H9 (cell line): Measurements from ENCODE around the gene SP3. TPM values are rescaled to one million over a fixed set of nuclear protein-coding genes. Genes with fewer than 3 reads are reported as not detected.

Source experiments
- DNase-seq: peaks from one replicate; pipeline ENCODE4 v3.0.0-alpha.2; 2017
- H2AFZ ChIP-seq: one replicate; pipeline ENCODE4 v1.6.1; 2013; ENCODE audit warnings: mild to moderate bottlenecking, low read length, control low read depth, moderate library complexity
- H2AK5ac ChIP-seq: 2 replicates; pipeline ENCODE4 v1.6.1; 2013; ENCODE audit warnings: low read length, control low read depth, mixed read lengths; ENCODE audit not compliant: insufficient read length
- H2BK120ac ChIP-seq: one replicate; pipeline ENCODE4 v1.6.1; 2013; ENCODE audit warnings: low read depth, mild to moderate bottlenecking, low read length, control low read depth, inconsistent platforms; ENCODE audit not compliant: poor library complexity, severe bottlenecking
- H2BK12ac ChIP-seq: 2 replicates; pipeline ENCODE4 v1.6.1; 2013; ENCODE audit warnings: low read length, control low read depth, mixed read lengths, low read depth; ENCODE audit not compliant: insufficient read length
- H2BK15ac ChIP-seq: 2 replicates; pipeline ENCODE4 v1.6.1; 2013; ENCODE audit warnings: low read depth, low read length, control low read depth
- H2BK20ac ChIP-seq: one replicate; pipeline ENCODE4 v1.6.1; 2013; ENCODE audit warnings: low read depth, mild to moderate bottlenecking, low read length, control low read depth, inconsistent platforms; ENCODE audit not compliant: poor library complexity, severe bottlenecking
- H2BK5ac ChIP-seq: 2 replicates; pipeline ENCODE4 v1.6.1; 2013; ENCODE audit warnings: low read length, control low read depth, mixed read lengths; ENCODE audit not compliant: insufficient read length
- H3K14ac ChIP-seq: 2 replicates; pipeline ENCODE4 v1.6.1; 2013; ENCODE audit warnings: low read length, control low read depth; ENCODE audit not compliant: insufficient read depth
- H3K18ac ChIP-seq: 2 replicates; pipeline ENCODE4 v1.6.1; 2013; ENCODE audit warnings: low read depth, mild to moderate bottlenecking, mixed read lengths, low read length, control low read depth; ENCODE audit not compliant: insufficient read length
- H3K23ac ChIP-seq: 2 replicates; pipeline ENCODE4 v1.6.1; 2013; ENCODE audit warnings: low read length, control low read depth, mixed read lengths, low read depth; ENCODE audit not compliant: insufficient read length
- H3K23me2 ChIP-seq: 2 replicates; pipeline ENCODE4 v1.6.1; 2013; ENCODE audit warnings: low read depth, mild to moderate bottlenecking, mixed read lengths, low read length, control low read depth; ENCODE audit not compliant: insufficient read length, poor library complexity, severe bottlenecking
- H3K27ac ChIP-seq: 2 replicates; pipeline ENCODE4 v1.5.1; 2013; ENCODE audit warnings: low read length, control low read depth, mixed read lengths, low read depth; ENCODE audit not compliant: insufficient read length
- H3K27me3 ChIP-seq: 2 replicates; pipeline ENCODE4 v1.6.1; 2013; ENCODE audit warnings: low read length, control low read depth, inconsistent platforms; ENCODE audit not compliant: insufficient read depth
- H3K4ac ChIP-seq: 2 replicates; pipeline ENCODE4 v1.6.1; 2013; ENCODE audit warnings: low read depth, mild to moderate bottlenecking, control low read depth, inconsistent platforms, low read length, moderate library complexity
- H3K4me1 ChIP-seq: 2 replicates; pipeline ENCODE4 v1.6.1; 2013; ENCODE audit warnings: low read length, control low read depth, inconsistent platforms; ENCODE audit not compliant: insufficient read depth
- H3K4me2 ChIP-seq: 2 replicates; pipeline ENCODE4 v1.6.1; 2013; ENCODE audit warnings: low read length, control low read depth, mixed read lengths; ENCODE audit not compliant: insufficient read length, insufficient read depth
- H3K56ac ChIP-seq: 2 replicates; pipeline ENCODE4 v1.6.1; 2013; ENCODE audit warnings: low read depth, mild to moderate bottlenecking, mixed read lengths, low read length, control low read depth; ENCODE audit not compliant: insufficient read length
- H3K79me1 ChIP-seq: 2 replicates; pipeline ENCODE4 v1.6.1; 2013; ENCODE audit warnings: low read depth, mild to moderate bottlenecking, moderate library complexity, low read length, control low read depth, inconsistent platforms; ENCODE audit not compliant: insufficient read depth, poor library complexity, severe bottlenecking
- H3K79me2 ChIP-seq: 2 replicates; pipeline ENCODE4 v1.6.1; 2013; ENCODE audit warnings: low read length, control low read depth, inconsistent platforms; ENCODE audit not compliant: insufficient read depth
- H3K9ac ChIP-seq: 2 replicates; pipeline ENCODE4 v1.6.1; 2013; ENCODE audit warnings: low read length, control low read depth, mixed read lengths; ENCODE audit not compliant: insufficient read length; ENCODE audit errors: extremely low read depth
- H3K9me3 ChIP-seq: one replicate; pipeline ENCODE4 v1.6.1; 2013; ENCODE audit warnings: low read depth, low read length, inconsistent platforms; ENCODE audit not compliant: control insufficient read depth
- H3T11ph ChIP-seq: one replicate; pipeline ENCODE4 v1.6.1; 2013; ENCODE audit warnings: mild to moderate bottlenecking, low read length, control low read depth, inconsistent platforms
- H4K20me1 ChIP-seq: one replicate; pipeline ENCODE4 v1.6.1; 2013; ENCODE audit not compliant: control insufficient read depth, insufficient read length, insufficient read depth
- H4K5ac ChIP-seq: 2 replicates; pipeline ENCODE4 v1.6.1; 2013; ENCODE audit warnings: low read depth, mild to moderate bottlenecking, mixed read lengths, low read length, control low read depth; ENCODE audit not compliant: insufficient read length
- H4K8ac ChIP-seq: replicated peaks from 2 replicates; pipeline ENCODE4 v1.6.1; 2013; ENCODE audit warnings: low read length, control low read depth, mixed read lengths, low read depth; ENCODE audit not compliant: insufficient read length
- H4K91ac ChIP-seq: 2 replicates; pipeline ENCODE4 v1.6.1; 2013; ENCODE audit warnings: low read depth, mild to moderate bottlenecking, moderate library complexity, mixed read lengths, low read length, control low read depth; ENCODE audit not compliant: insufficient read length
- H3K27ac Mint-ChIP-seq, 3 experiments: 2 replicates in 2 of 3; 3 replicates in 1 of 3; pipeline ENCODE4 v1.8.0; 2020 to 2021; ENCODE audit warnings: mixed read lengths in 3 of 3, mild to moderate bottlenecking in 1 of 3, moderate library complexity in 1 of 3
- H3K27me3 Mint-ChIP-seq: 2 replicates; pipeline ENCODE4 v1.8.0; 2021; ENCODE audit warnings: low read depth, mild to moderate bottlenecking, moderate library complexity, mixed read lengths
- H3K36me3 Mint-ChIP-seq, 3 experiments: 2 replicates in 2 of 3; 3 replicates in 1 of 3; pipeline ENCODE4 v1.8.0; 2020 to 2021; ENCODE audit warnings: low read depth in 3 of 3, mixed read lengths in 3 of 3; ENCODE audit not compliant: insufficient read depth in 1 of 3
- H3K4me1 Mint-ChIP-seq, 2 experiments: 2 replicates each; pipeline ENCODE4 v1.8.0; 2020; ENCODE audit warnings: mixed read lengths in 2 of 2
- H3K4me3 Mint-ChIP-seq, 2 experiments: 2 replicates in 1 of 2; 3 replicates in 1 of 2; pipeline ENCODE4 v1.8.0; 2020 to 2021; ENCODE audit warnings: mild to moderate bottlenecking in 2 of 2, mixed read lengths in 2 of 2, moderate library complexity in 1 of 2
- H3K9me3 Mint-ChIP-seq, 2 experiments: 2 replicates in 1 of 2; 3 replicates in 1 of 2; pipeline ENCODE4 v1.8.0; 2020; ENCODE audit warnings: mild to moderate bottlenecking in 2 of 2, mixed read lengths in 2 of 2, moderate library complexity in 1 of 2
- WGBS: extraction: QIAGEN DNeasy Blood & Tissue Kit; methylation state at CpG from one replicate; pipeline ENCODE4 v1.1.7; 2013; ENCODE audit warnings: missing lambda C conversion rate, low lambda C conversion rate, mixed read lengths; ENCODE audit not compliant: insufficient read length; ENCODE audit errors: extremely low coverage; 5-methylcytosine and 5-hydroxymethylcytosine counted together
- total RNA-seq: library from RNA; stranded (reverse); gene quantifications from 2 replicates; pipeline ENCODE4 v1.2.1, GENCODE V29; 2021
- TF ChIP-seq, protein P1 (sequence below): fragments of 200-600 bp; sonication (generic); conservative IDR thresholded peaks from 3 replicates; pipeline ENCODE4 v1.8.0; 2021; ENCODE audit warnings: antibody characterized with exemption, mild to moderate bottlenecking

SP3 gene
- total RNA-seq, 1 experiment from 2014 or later: 86.3 TPM

DNA sequence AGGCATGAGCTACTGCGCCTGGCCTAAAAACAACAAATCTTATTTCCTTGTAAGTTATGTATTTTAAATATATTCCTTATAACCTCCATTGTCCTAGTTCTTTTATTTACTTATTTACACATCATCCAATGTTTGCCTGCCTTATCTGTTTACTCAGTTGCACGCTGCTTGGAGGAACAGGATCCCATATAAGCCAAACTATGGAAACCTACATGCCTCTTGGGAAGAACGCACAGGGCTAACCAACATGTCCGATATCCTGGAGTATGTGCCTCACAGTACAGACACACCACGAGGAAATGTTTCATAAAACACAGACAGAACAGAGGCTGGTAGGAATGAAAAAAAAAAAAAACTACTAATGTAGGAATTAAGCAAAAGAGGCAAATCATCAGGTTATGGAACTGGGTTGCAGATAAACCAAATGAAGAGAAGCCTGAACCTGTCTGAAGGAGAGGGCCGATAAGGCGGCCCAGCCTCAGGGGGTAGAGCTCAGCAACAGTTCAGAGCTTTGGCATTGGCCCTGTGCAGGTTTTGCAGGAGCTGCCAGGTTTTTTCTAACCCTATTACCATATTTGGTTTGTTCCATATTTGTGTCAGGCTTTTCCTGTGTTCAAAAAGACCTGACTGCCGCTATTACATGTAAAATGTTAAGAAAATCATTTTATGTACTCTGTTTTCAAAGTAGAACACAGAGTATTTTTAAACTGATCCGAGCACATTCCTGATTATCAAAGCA is 19.9 kb upstream of the SP3 start:
- Histone ChIP-seq H4K5ac (no peak overlapping the region), H4K91ac (no peak overlapping the region), H3K56ac (no peak overlapping the region), H3K79me2 (no peaks in the 10 kb centered on the region), H2AFZ (no peak overlapping the region), H2AK5ac (no peak overlapping the region), H2BK20ac (no peak overlapping the region), H3T11ph (no peak overlapping the region), H4K8ac (no peak overlapping the region), H2BK5ac (no peak overlapping the region), H3K27me3 (no peaks in the 10 kb centered on the region), H3K18ac (no peak overlapping the region), H2BK15ac (no peak overlapping the region), H2BK120ac (no peak overlapping the region), H3K4me1 (peaks cover 4% of the 10 kb centered on the region; the same call in 1 of the 2 replicates), H3K9ac (no peak overlapping the region), H3K9me3 (no peaks in the 10 kb centered on the region), H3K79me1 (no peaks in the 10 kb centered on the region), H3K23ac (no peak overlapping the region), H3K4me2 (no peak overlapping the region), H4K20me1 (no peaks in the 10 kb centered on the region), H2BK12ac (no peak overlapping the region), H3K23me2 (no peaks in the 10 kb centered on the region), H3K14ac (no peak overlapping the region), H3K4ac (no peak overlapping the region), H3K27ac (no peak overlapping the region)
- WGBS: no CpG with 5 or more reads among the region's 9 CpGs
- no peak for DNase-seq
- Mint-ChIP-seq H3K27me3 (peaks cover 1% of the 10 kb centered on the region; the same call in 1 of the 2 replicates), H3K4me3 (no peak overlapping the region), H3K36me3 (no peaks in the 10 kb centered on the region), H3K27ac (no peak overlapping the region), H3K4me1 (peaks cover 15 to 16% of the 10 kb centered on the region in 2 experiments), H3K9me3 (no peaks in the 10 kb centered on the region)
- TF ChIP-seq, protein P1, sequence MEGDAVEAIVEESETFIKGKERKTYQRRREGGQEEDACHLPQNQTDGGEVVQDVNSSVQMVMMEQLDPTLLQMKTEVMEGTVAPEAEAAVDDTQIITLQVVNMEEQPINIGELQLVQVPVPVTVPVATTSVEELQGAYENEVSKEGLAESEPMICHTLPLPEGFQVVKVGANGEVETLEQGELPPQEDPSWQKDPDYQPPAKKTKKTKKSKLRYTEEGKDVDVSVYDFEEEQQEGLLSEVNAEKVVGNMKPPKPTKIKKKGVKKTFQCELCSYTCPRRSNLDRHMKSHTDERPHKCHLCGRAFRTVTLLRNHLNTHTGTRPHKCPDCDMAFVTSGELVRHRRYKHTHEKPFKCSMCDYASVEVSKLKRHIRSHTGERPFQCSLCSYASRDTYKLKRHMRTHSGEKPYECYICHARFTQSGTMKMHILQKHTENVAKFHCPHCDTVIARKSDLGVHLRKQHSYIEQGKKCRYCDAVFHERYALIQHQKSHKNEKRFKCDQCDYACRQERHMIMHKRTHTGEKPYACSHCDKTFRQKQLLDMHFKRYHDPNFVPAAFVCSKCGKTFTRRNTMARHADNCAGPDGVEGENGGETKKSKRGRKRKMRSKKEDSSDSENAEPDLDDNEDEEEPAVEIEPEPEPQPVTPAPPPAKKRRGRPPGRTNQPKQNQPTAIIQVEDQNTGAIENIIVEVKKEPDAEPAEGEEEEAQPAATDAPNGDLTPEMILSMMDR: no peak
